HG02981 (cell line): ENCODE measurements around the gene CNNM1.

Experiments used
- ATAC-seq: cut with Tn5 transposase; IDR thresholded peaks from one replicate; pipeline ENCODE4 v1.9.1; 2021; ENCODE audit warnings: mild to moderate bottlenecking, moderate library complexity; ENCODE audit not compliant: unreplicated experiment

Gene CNNM1

DNA sequence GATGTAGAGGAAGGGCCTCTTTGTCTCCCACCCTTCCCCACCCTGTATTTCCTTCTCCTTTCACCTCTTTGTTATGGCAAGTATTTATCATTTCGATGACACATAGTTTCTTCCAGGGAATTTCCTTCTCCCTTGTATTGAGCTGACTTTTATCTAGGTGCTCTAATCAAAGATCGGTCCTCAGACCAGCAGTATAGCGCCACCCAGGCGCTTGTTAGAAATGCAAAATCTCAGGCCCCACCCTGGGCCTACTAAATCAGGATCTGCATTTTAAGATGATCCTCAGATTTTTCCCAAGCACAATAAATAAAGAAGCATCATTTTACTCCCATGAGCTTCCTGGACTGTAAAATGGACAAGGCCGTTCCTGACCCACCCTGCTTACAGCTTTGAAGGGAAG is 113.2 kb downstream of the CNNM1 start:
- no peak for ATAC-seq

DNA sequence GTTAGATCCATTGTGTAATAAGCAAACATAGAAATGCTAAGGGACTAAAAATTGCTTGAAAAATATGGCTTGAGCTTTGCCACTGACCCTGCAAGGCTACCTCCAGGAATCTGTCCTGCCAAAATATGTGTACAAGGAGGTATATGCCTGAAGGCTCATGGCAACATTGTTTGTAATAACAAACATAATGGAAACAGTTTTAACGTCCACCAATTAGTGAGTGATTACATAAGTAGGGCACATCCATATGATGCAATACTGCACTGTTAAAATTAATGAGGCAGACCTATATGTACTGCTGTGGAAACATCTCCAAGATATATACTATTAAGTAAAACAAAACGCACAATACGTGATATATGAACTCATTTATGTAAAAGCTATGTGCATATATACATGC is 114.3 kb downstream of the CNNM1 start:
- no peak for ATAC-seq
